ENCODE measurements around the gene TMPRSS7.

- no peak for TF ChIP-seq JUN (IDR thresholded peaks at IDR 0.05; ENCODE audit: low read depth, low read length)
- no peak for TF ChIP-seq RFX5 (IDR thresholded peaks at IDR 0.05; ENCODE audit: borderline replicate concordance, low read depth, low read length)
- no peak for TF ChIP-seq POLR2A (IDR thresholded peaks at IDR 0.05; ENCODE audit: control extremely low read depth in 1 of 2, low read depth in 2 of 2, low read length in 2 of 2)
- no peak for TF ChIP-seq CTCF (IDR thresholded peaks at IDR 0.05; ENCODE audit: control extremely low read depth in 1 of 3, insufficient read depth in 1 of 3, low read depth in 1 of 3, low read length in 3 of 3)
- TF ChIP-seq ZNF274 (IDR thresholded peaks at IDR 0.05; ENCODE audit: borderline replicate concordance, extremely low read depth, low read length), result no peak
- no peak for TF ChIP-seq ATF3 (IDR thresholded peaks at IDR 0.05; ENCODE audit: insufficient read depth, low read depth, low read length)
- TF ChIP-seq POU5F1 (IDR thresholded peaks at IDR 0.05; ENCODE audit: low read depth, low read length), result no peak
- TF ChIP-seq NRF1 (IDR thresholded peaks at IDR 0.05; ENCODE audit: low read depth, low read length), result no peak
- TF ChIP-seq ASH2L (IDR thresholded peaks at IDR 0.05; ENCODE audit: low read length), result no peak
- TF ChIP-seq HDAC2 (IDR thresholded peaks at IDR 0.05; ENCODE audit: borderline replicate concordance in 1 of 2, low read depth in 2 of 2, low read length in 2 of 2), result no peak
- TF ChIP-seq, protein P1, sequence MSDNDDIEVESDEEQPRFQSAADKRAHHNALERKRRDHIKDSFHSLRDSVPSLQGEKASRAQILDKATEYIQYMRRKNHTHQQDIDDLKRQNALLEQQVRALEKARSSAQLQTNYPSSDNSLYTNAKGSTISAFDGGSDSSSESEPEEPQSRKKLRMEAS (IDR thresholded peaks at IDR 0.05), result no peak
- no peak for TF ChIP-seq EP300 (IDR thresholded peaks at IDR 0.05; ENCODE audit: borderline replicate concordance in 1 of 2, low read depth in 2 of 2, low read length in 2 of 2)
- no peak for TF ChIP-seq RBBP5 (IDR thresholded peaks at IDR 0.05; ENCODE audit: borderline replicate concordance, low read depth, low read length)
These were observed 2.3 kb upstream of the TMPRSS7 start for GRCh38 chr3:112032098-112032731.
